Activated T-helper 17 cell treated with anti-CD3 and anti-CD28 coated beads, Interleukin-2, amount 50 U/mL, for 72 hours (primary cell): ENCODE results near the gene MAP3K4. TPM values are rescaled to one million over a fixed set of nuclear protein-coding genes. Genes with fewer than 3 reads are reported as not detected.

Experiments used
- ATAC-seq: fragments of 150-1000 bp; cut with Tn5 transposase; replicated peaks from 2 replicates; pipeline ENCODE4 v1.10.0; 2021; ENCODE audit warnings: mild to moderate bottlenecking, moderate library complexity
- H3K27ac Mint-ChIP-seq: one replicate; pipeline ENCODE4 v1.8.0; 2022; ENCODE audit warnings: mixed read lengths
- H3K27me3 Mint-ChIP-seq: one replicate; pipeline ENCODE4 v1.8.0; 2022; ENCODE audit warnings: mixed read lengths
- H3K36me3 Mint-ChIP-seq: one replicate; pipeline ENCODE4 v1.8.0; 2022; ENCODE audit warnings: low read depth, mild to moderate bottlenecking, mixed read lengths
- H3K4me1 Mint-ChIP-seq: one replicate; pipeline ENCODE4 v1.8.0; 2022; ENCODE audit warnings: mixed read lengths
- H3K4me3 Mint-ChIP-seq: one replicate; pipeline ENCODE4 v1.8.0; 2022; ENCODE audit warnings: mild to moderate bottlenecking, mixed read lengths
- H3K9me3 Mint-ChIP-seq: one replicate; pipeline ENCODE4 v1.8.0; 2022; ENCODE audit warnings: mixed read lengths
- total RNA-seq, 2 donors: library from RNA; stranded (reverse); gene quantifications; one replicate each; pipeline ENCODE4 v1.2.3, GENCODE V29; 2022

Gene MAP3K4
- total RNA-seq, 2 donors from 2014 or later: 76.1 to 97.9 TPM

GRCh38 chr6:161091972-161092701 lies 100.6 kb downstream of the MAP3K4 start:
- peak overlapping the region; percentile 88 for H3K27ac Mint-ChIP-seq
- H3K9me3 Mint-ChIP-seq: no peaks in the 10 kb centered on the region
- peak overlapping the region; percentile 48 for H3K4me3 Mint-ChIP-seq
- H3K36me3 Mint-ChIP-seq: peaks cover 67% of the 10 kb centered on the region
- no peaks in the 10 kb centered on the region for H3K27me3 Mint-ChIP-seq
- peaks cover 13% of the 10 kb centered on the region for H3K4me1 Mint-ChIP-seq
- ATAC-seq: peak; percentile 87

- Mint-ChIP-seq H3K4me3 (no peak overlapping the region), H3K36me3 (peaks cover 95% of the 10 kb centered on the region), H3K4me1 (peaks cover 8% of the 10 kb centered on the region), H3K27ac (peak overlapping the region; percentile 7), H3K9me3 (no peaks in the 10 kb centered on the region), H3K27me3 (no peaks in the 10 kb centered on the region)
- no peak for ATAC-seq
Observed at GRCh38 chr6:161094955-161095354, 103.4 kb downstream of the MAP3K4 start.

- no peak overlapping the region for H3K27ac Mint-ChIP-seq
- H3K36me3 Mint-ChIP-seq: peaks cover 100% of the 10 kb centered on the region
- no peak overlapping the region for H3K4me3 Mint-ChIP-seq
- no peaks in the 10 kb centered on the region for H3K9me3 Mint-ChIP-seq
- no peak for ATAC-seq
- peaks cover 8% of the 10 kb centered on the region for H3K4me1 Mint-ChIP-seq
- H3K27me3 Mint-ChIP-seq: no peaks in the 10 kb centered on the region
Observed at GRCh38 chr6:161095916-161096315, 104.3 kb downstream of the MAP3K4 start.

- Mint-ChIP-seq H3K4me1 (peaks cover 4% of the 10 kb centered on the region), H3K27ac (no peak overlapping the region), H3K36me3 (peaks cover 97% of the 10 kb centered on the region), H3K27me3 (no peaks in the 10 kb centered on the region), H3K4me3 (no peak overlapping the region), H3K9me3 (no peaks in the 10 kb centered on the region)
- no peak for ATAC-seq
Observed at GRCh38 chr6:161100072-161100471, 108.5 kb downstream of the MAP3K4 start.

- Mint-ChIP-seq H3K4me1 (peaks cover 11% of the 10 kb centered on the region), H3K9me3 (no peaks in the 10 kb centered on the region), H3K36me3 (peaks cover 97% of the 10 kb centered on the region), H3K27ac (no peak overlapping the region), H3K4me3 (no peak overlapping the region), H3K27me3 (no peaks in the 10 kb centered on the region)
- no peak for ATAC-seq
Observed at GRCh38 chr6:161101517-161101916, 109.9 kb downstream of the MAP3K4 start.

- no peak for ATAC-seq
- Mint-ChIP-seq H3K4me3 (no peak overlapping the region), H3K27me3 (no peaks in the 10 kb centered on the region), H3K9me3 (no peaks in the 10 kb centered on the region), H3K27ac (peak overlapping the region; percentile 21), H3K4me1 (peaks cover 11% of the 10 kb centered on the region), H3K36me3 (peaks cover 97% of the 10 kb centered on the region)
Observed at GRCh38 chr6:161103475-161103874, 111.9 kb downstream of the MAP3K4 start.

GRCh38 chr6:161104966-161105365 lies 113.4 kb downstream of the MAP3K4 start:
- H3K4me3 Mint-ChIP-seq: peak overlapping the region; percentile 3
- H3K36me3 Mint-ChIP-seq: peaks cover 97% of the 10 kb centered on the region
- H3K27me3 Mint-ChIP-seq: no peaks in the 10 kb centered on the region
- no peaks in the 10 kb centered on the region for H3K9me3 Mint-ChIP-seq
- peak overlapping the region; percentile 65 for H3K27ac Mint-ChIP-seq
- peak; percentile 53 for ATAC-seq
- H3K4me1 Mint-ChIP-seq: peaks cover 11% of the 10 kb centered on the region

- peaks cover 97% of the 10 kb centered on the region for H3K36me3 Mint-ChIP-seq
- peak; percentile 86 for ATAC-seq
Observed at GRCh38 chr6:161105408-161105807, 113.8 kb downstream of the MAP3K4 start.

GRCh38 chr6:161107779-161108730 lies 116.5 kb downstream of the MAP3K4 start:
- no peaks in the 10 kb centered on the region for H3K9me3 Mint-ChIP-seq
- no peak for ATAC-seq
- H3K36me3 Mint-ChIP-seq: peaks cover 100% of the 10 kb centered on the region
- H3K4me3 Mint-ChIP-seq: no peak overlapping the region
- peak overlapping the region; percentile 63 for H3K27ac Mint-ChIP-seq
- H3K4me1 Mint-ChIP-seq: peaks cover 40% of the 10 kb centered on the region
- no peaks in the 10 kb centered on the region for H3K27me3 Mint-ChIP-seq

More at GRCh38 chr6:161105408-161105807, 113.8 kb downstream of the MAP3K4 start:
- H3K4me3 Mint-ChIP-seq: peak overlapping the region; percentile 3
- peak overlapping the region; percentile 65 for H3K27ac Mint-ChIP-seq
- H3K27me3 Mint-ChIP-seq: no peaks in the 10 kb centered on the region
- no peaks in the 10 kb centered on the region for H3K9me3 Mint-ChIP-seq
- peaks cover 15% of the 10 kb centered on the region for H3K4me1 Mint-ChIP-seq

GRCh38 chr6:161108916-161109315 lies 117.3 kb downstream of the MAP3K4 start:
- Mint-ChIP-seq H3K4me1 (peaks cover 43% of the 10 kb centered on the region), H3K4me3 (no peak overlapping the region), H3K27me3 (no peaks in the 10 kb centered on the region), H3K9me3 (no peaks in the 10 kb centered on the region), H3K27ac (no peak overlapping the region), H3K36me3 (peaks cover 100% of the 10 kb centered on the region)
- ATAC-seq: no peak

- Mint-ChIP-seq H3K27me3 (no peaks in the 10 kb centered on the region), H3K36me3 (peaks cover 100% of the 10 kb centered on the region), H3K4me1 (peaks cover 43% of the 10 kb centered on the region), H3K9me3 (no peaks in the 10 kb centered on the region), H3K27ac (no peak overlapping the region), H3K4me3 (no peak overlapping the region)
- ATAC-seq: no peak
Observed at GRCh38 chr6:161109366-161109765, 117.8 kb downstream of the MAP3K4 start.

- no peak for ATAC-seq
- Mint-ChIP-seq H3K4me3 (peak overlapping the region; percentile 76), H3K9me3 (no peaks in the 10 kb centered on the region), H3K36me3 (peaks cover 100% of the 10 kb centered on the region), H3K27ac (peak overlapping the region; percentile 91), H3K4me1 (peaks cover 38% of the 10 kb centered on the region), H3K27me3 (no peaks in the 10 kb centered on the region)
Observed at GRCh38 chr6:161110028-161110779, 118.6 kb downstream of the MAP3K4 start.

- Mint-ChIP-seq H3K4me1 (peaks cover 44% of the 10 kb centered on the region), H3K27ac (peak overlapping the region; percentile 91), H3K36me3 (peaks cover 100% of the 10 kb centered on the region), H3K27me3 (no peaks in the 10 kb centered on the region), H3K4me3 (peak overlapping the region; percentile 76), H3K9me3 (no peaks in the 10 kb centered on the region)
- ATAC-seq: peak; percentile 91
Observed at GRCh38 chr6:161111261-161111660, 119.7 kb downstream of the MAP3K4 start.

GRCh38 chr6:161115468-161115867 lies 123.9 kb downstream of the MAP3K4 start:
- H3K4me1 Mint-ChIP-seq: peaks cover 40% of the 10 kb centered on the region

More at GRCh38 chr6:161115468-161115867, 123.9 kb downstream of the MAP3K4 start:
- Mint-ChIP-seq H3K9me3 (no peaks in the 10 kb centered on the region), H3K4me3 (peak overlapping the region; percentile 50), H3K27ac (peak overlapping the region; percentile 94), H3K36me3 (peaks cover 100% of the 10 kb centered on the region), H3K27me3 (no peaks in the 10 kb centered on the region)
- ATAC-seq: peak; percentile 53
